ENCODE measurements around the gene ANAPC16. TPM values are rescaled to one million over a fixed set of nuclear protein-coding genes. Genes with fewer than 3 reads are reported as not detected.

ANAPC16 gene
- total RNA-seq, 1 donor from 2014 or later, result 54.4 TPM

- no peak for TF ChIP-seq CTCF (IDR thresholded peaks at IDR 0.05)
- H3K36me3 Mint-ChIP-seq (ENCODE audit: low read depth), result peaks cover 5% of the 10 kb centered on the region
- H3K27ac Mint-ChIP-seq (ENCODE audit: unreplicated experiment), result no peak overlapping the region
- H3K27me3 Mint-ChIP-seq (ENCODE audit: low read depth), result no peaks in the 10 kb centered on the region
- DNase-seq (ENCODE audit: low spot score), result no peak
- H3K4me3 Mint-ChIP-seq (ENCODE audit: unreplicated experiment), result no peak overlapping the region
- H3K4me1 Mint-ChIP-seq (ENCODE audit: low read depth), result peaks cover 21% of the 10 kb centered on the region
- H3K9me3 Mint-ChIP-seq (ENCODE audit: low read depth), result no peaks in the 10 kb centered on the region
These were observed 42.6 kb upstream of the ANAPC16 start for GRCh38 chr10:72173262-72173618.

- H3K4me1 Mint-ChIP-seq (ENCODE audit: low read depth), result peaks cover 21% of the 10 kb centered on the region
- no peak for DNase-seq (ENCODE audit: low spot score)
- H3K27me3 Mint-ChIP-seq (ENCODE audit: low read depth), result no peaks in the 10 kb centered on the region
- TF ChIP-seq CTCF (IDR thresholded peaks at IDR 0.05), result no peak
- no peaks in the 10 kb centered on the region for H3K9me3 Mint-ChIP-seq (ENCODE audit: low read depth)
- peaks cover 5% of the 10 kb centered on the region for H3K36me3 Mint-ChIP-seq (ENCODE audit: low read depth)
- H3K27ac Mint-ChIP-seq (ENCODE audit: unreplicated experiment), result no peak overlapping the region
- H3K4me3 Mint-ChIP-seq (ENCODE audit: unreplicated experiment), result no peak overlapping the region
These were observed 42.1 kb upstream of the ANAPC16 start for GRCh38 chr10:72173619-72174296.

- H3K27ac Mint-ChIP-seq (ENCODE audit: unreplicated experiment), result no peak overlapping the region
- no peak for TF ChIP-seq CTCF (IDR thresholded peaks at IDR 0.05)
- peaks cover 8% of the 10 kb centered on the region for H3K36me3 Mint-ChIP-seq (ENCODE audit: low read depth)
- DNase-seq (ENCODE audit: low spot score), result no peak
- no peaks in the 10 kb centered on the region for H3K27me3 Mint-ChIP-seq (ENCODE audit: low read depth)
- no peak overlapping the region for H3K4me3 Mint-ChIP-seq (ENCODE audit: unreplicated experiment)
- no peaks in the 10 kb centered on the region for H3K9me3 Mint-ChIP-seq (ENCODE audit: low read depth)
- H3K4me1 Mint-ChIP-seq (ENCODE audit: low read depth), result peaks cover 21% of the 10 kb centered on the region
These were observed 41.5 kb upstream of the ANAPC16 start for GRCh38 chr10:72174297-72174662.

GRCh38 chr10:72175149-72175548 lies 40.7 kb upstream of the ANAPC16 start:
- H3K27ac Mint-ChIP-seq (ENCODE audit: unreplicated experiment), result no peak overlapping the region
- peaks cover 8% of the 10 kb centered on the region for H3K36me3 Mint-ChIP-seq (ENCODE audit: low read depth)
- peaks cover 19% of the 10 kb centered on the region for H3K4me1 Mint-ChIP-seq (ENCODE audit: low read depth)
- DNase-seq (ENCODE audit: low spot score), result no peak
- no peak for TF ChIP-seq CTCF (IDR thresholded peaks at IDR 0.05)
- H3K4me3 Mint-ChIP-seq (ENCODE audit: unreplicated experiment), result no peak overlapping the region
- H3K27me3 Mint-ChIP-seq (ENCODE audit: low read depth), result no peaks in the 10 kb centered on the region
- no peaks in the 10 kb centered on the region for H3K9me3 Mint-ChIP-seq (ENCODE audit: low read depth)

- no peak overlapping the region for H3K4me3 Mint-ChIP-seq (ENCODE audit: unreplicated experiment)
- H3K4me1 Mint-ChIP-seq (ENCODE audit: low read depth), result peaks cover 8% of the 10 kb centered on the region
- no peaks in the 10 kb centered on the region for H3K9me3 Mint-ChIP-seq (ENCODE audit: low read depth)
- H3K27me3 Mint-ChIP-seq (ENCODE audit: low read depth), result no peaks in the 10 kb centered on the region
- no peak overlapping the region for H3K27ac Mint-ChIP-seq (ENCODE audit: unreplicated experiment)
- DNase-seq (ENCODE audit: low spot score), result no peak
- H3K36me3 Mint-ChIP-seq (ENCODE audit: low read depth), result peaks cover 8% of the 10 kb centered on the region
- no peak for TF ChIP-seq CTCF (IDR thresholded peaks at IDR 0.05)
These were observed 39.1 kb upstream of the ANAPC16 start for GRCh38 chr10:72176701-72177100.
